ENCODE results near the gene GYS2.

DNA sequence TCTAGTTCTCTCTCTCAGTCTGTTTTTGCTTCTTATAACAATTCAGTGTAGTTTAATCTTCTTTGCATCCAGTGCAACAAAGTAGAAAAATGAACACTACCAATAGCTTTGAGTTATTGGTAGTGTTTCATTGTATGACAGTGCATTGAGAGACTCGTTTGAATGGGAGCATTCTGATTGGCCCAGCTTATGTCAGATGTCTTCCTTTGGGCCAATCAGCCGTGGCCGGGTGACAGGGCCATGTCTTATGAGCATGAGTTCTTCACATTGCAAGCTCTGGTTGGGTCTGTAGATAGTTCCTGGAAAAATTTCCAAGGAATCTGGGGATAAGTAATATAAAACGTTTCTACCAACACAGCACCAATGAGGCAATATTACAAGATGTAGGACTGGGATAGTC, 36.5 kb downstream of the GYS2 start:
- TF ChIP-seq ZNF134 (CRISPR knock-in tag; conservative IDR thresholded peaks at IDR 0.05) (no peak), ZNF354B (CRISPR knock-in tag; IDR thresholded peaks at IDR 0.05) (no peak), STAG1 (CRISPR knock-in tag; IDR thresholded peaks at IDR 0.05; ENCODE audit: borderline replicate concordance) (no peak), ATF1 (CRISPR knock-in tag; IDR thresholded peaks at IDR 0.05) (no peak), ATF1 (tag; IDR thresholded peaks at IDR 0.05) (no peak), POLR2G (IDR thresholded peaks at IDR 0.05; ENCODE audit: low read depth, low read length) (no peak), ZNF253 (CRISPR knock-in tag; conservative IDR thresholded peaks at IDR 0.05) (no peak), ZKSCAN1 (IDR thresholded peaks at IDR 0.05; ENCODE audit: low read depth, low read length) (no peak), CTCF (IDR thresholded peaks at IDR 0.05 in 2 of 3, conservative IDR thresholded peaks at IDR 0.05 in 1 of 3; ENCODE audit: insufficient read depth in 2 of 3, low read depth in 1 of 3, low read length in 3 of 3) (no peak), KLF1 (tag; IDR thresholded peaks at IDR 0.05) (no peak), SMARCA4 (IDR thresholded peaks at IDR 0.05) (no peak), SMARCB1 (IDR thresholded peaks at IDR 0.05; ENCODE audit: insufficient read length, low read depth) (no peak)
- TF ChIP-seq, protein P1, sequence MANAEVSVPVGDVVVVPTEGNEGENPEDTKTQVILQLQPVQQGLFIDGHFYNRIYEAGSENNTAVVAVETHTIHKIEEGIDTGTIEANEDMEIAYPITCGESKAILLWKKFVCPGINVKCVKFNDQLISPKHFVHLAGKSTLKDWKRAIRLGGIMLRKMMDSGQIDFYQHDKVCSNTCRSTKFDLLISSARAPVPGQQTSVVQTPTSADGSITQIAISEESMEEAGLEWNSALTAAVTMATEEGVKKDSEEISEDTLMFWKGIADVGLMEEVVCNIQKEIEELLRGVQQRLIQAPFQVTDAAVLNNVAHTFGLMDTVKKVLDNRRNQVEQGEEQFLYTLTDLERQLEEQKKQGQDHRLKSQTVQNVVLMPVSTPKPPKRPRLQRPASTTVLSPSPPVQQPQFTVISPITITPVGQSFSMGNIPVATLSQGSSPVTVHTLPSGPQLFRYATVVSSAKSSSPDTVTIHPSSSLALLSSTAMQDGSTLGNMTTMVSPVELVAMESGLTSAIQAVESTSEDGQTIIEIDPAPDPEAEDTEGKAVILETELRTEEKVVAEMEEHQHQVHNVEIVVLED (CRISPR knock-in tag; IDR thresholded peaks at IDR 0.05), result no peak

Data from K562 (cell line).